Hematopoietic multipotent progenitor cell (in vitro differentiated cells): ENCODE measurements around the gene C11orf42. TPM values are rescaled to one million over a fixed set of nuclear protein-coding genes. Genes with fewer than 3 reads are reported as not detected.
A peak's percentile ranks its signal among the peaks of the same experiment; 100 is the strongest.

Source experiments
- DNase-seq, 3 donors: peaks; one replicate each; pipeline ENCODE4 v3.0.0-alpha.2; 2011 to 2015; ENCODE audit warnings: low read depth in 2 of 3, low spot score in 2 of 3
- total RNA-seq: library from RNA; depleted of rRNA; stranded (reverse); fragments of >200 nt; gene quantifications from one replicate; pipeline ENCODE4 v1.2.3, GENCODE V29; 2012

Gene C11orf42
- total RNA-seq, 1 donor, result not detected

DNA sequence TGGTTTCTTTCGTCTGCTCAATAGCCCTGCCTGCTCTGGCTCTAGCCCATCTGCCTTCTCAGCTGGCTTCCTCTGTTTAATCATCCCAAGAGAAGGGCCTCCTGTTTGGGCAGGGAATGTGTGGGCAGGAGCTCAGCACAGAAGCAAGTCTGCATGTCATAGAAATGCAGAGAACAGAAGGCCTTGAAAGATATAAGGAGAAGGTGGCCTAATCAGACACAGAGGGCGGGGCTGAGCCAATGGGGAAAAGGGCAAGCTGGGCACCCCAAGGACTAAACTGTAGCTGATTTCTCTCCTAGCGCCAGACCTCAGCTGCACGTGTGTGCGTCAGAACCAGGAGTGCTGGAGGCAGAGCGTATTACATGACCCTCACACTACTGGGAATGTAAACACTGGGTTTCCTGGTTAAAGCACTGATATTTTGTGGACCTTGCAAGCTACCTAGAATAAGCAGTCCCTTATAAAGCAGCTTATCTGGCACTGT lies 46.7 kb downstream of the C11orf42 start:
- DNase-seq, result peak in 1 of 3 donors; percentile 23

DNA sequence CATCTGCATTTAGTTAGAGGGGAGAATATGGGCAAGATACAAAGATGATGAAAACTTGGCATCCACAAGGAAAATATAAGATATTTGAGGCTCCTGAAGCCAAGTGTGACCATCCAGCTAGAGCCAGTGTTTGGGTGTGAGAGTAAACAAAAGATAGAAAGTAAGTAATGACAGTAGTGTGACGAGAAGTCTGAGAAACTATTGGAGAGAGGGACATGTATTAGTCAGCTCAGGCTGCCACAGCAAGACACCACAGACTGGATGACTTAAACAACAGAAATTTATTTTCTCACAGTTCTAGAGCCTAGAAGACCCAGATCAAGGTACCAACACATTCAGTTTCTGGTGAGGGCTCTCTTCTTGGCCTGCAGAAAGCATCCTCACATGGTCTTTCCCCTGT lies 47.8 kb downstream of the C11orf42 start:
- no peak for DNase-seq

DNA sequence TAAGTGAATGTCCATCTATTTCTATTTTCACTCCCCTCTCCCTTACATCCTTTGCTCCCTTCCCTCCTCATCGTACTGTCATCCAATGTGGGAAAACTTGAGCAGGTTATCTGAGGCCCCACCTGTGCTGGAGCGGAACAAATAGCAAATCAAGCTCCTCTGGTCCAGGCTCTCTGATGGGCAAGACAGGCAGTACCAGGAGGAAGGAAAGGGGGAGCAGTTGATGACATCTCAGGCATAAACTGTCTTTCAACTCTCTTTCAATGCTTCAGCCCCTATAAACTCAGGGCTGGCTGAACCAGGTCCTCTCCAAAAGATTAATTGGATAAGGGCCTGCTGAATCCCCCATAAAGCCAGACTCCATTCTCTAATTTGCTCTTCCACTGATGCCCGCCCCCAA lies 52.8 kb downstream of the C11orf42 start:
- DNase-seq, result no peak

DNA sequence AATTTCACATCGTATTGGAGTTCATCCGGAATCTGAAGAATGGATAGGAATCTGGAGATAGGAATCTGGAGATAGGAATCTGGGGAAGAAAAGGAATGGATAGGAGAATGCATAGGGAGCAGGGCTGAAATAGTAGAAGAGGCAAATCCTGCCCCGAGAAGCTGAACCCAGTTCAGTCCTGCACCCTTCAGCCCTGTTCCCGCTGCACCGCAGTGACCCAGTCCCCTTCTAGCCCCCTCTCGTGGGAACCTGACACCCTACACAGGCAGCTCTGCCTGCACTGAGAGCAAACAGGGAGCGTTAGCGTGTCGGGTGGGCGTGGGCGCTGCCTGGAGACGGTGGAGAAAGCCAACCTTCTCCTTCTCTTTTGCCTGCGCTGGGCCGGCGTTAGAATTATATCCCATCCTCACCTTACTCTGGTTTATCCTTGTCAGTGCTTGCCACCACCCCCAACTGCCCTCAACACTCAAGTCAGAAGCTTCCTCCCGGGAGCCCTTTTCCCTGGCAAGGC lies 53.3 kb downstream of the C11orf42 start:
- DNase-seq, result peak in 2 of 3 donors; percentile 12 to 22

DNA sequence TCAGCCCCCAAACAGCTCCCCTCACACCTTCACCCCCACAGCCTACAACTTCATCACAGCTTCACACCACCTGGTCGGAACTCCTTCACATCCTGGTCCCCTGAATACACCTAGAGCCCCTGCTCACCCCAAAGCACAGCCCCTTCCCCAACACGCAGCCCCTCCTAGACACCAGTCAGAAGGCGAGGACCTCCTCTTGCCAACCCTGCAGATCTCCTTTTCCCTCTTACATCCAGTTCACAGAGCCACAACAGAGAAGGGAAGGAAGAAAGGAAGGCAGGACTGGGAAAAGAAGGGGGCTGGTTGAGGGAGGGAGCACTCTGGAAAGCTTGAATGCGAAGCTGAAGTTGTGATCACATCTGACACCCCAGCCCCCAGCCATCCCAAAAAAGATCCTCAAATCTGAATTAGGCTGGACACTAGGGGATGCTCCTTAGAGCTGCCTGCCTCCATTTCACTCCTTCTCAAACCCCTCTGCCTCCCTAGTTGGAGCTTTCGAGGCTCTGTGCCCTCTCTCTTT lies 54.9 kb downstream of the C11orf42 start:
- no peak for DNase-seq

Other genes starting within 250 kb of the C11orf42 start
- not detected for gene OR56A5, start 237.1 kb upstream of the C11orf42 start, total RNA-seq
- gene OR52L1, start 218.6 kb upstream of the C11orf42 start, total RNA-seq, result not detected
- gene OR56A4, start 198.6 kb upstream of the C11orf42 start, total RNA-seq, result not detected
- not detected for gene OR56A1, start 174.8 kb upstream of the C11orf42 start, total RNA-seq
- gene OR56B4, start 97.9 kb upstream of the C11orf42 start, total RNA-seq, result under 0.01 TPM
- 0.27 TPM for gene OR52B2, start 35.2 kb upstream of the C11orf42 start, total RNA-seq
- gene OR52W1, start 6.3 kb upstream of the C11orf42 start, total RNA-seq, result not detected
- 46.0 TPM for gene FHIP1B, start 29.1 kb downstream of the C11orf42 start, total RNA-seq
- 0.27 TPM for gene CNGA4, start 33.5 kb downstream of the C11orf42 start, total RNA-seq
- gene CCKBR, start 54.3 kb downstream of the C11orf42 start, total RNA-seq, result not detected
- gene CAVIN3, start 114.9 kb downstream of the C11orf42 start, total RNA-seq, result 0.27 TPM
- gene SMPD1, start 184.9 kb downstream of the C11orf42 start, total RNA-seq, result 14.0 TPM
- gene APBB1, start 213.5 kb downstream of the C11orf42 start, total RNA-seq, result 23.7 TPM
- gene HPX, start 235.4 kb downstream of the C11orf42 start, total RNA-seq, result 1.6 TPM